CD4-positive, alpha-beta memory T cell (primary cell): ENCODE results near the gene DUSP8. TPM values are rescaled to one million over a fixed set of nuclear protein-coding genes. Genes with fewer than 3 reads are reported as not detected.

Experiments
- CTCF ChIA-PET: fragments of 350-600 bp; sonication (Branson Sonifier 250); formaldehyde crosslinking; loops from one replicate; lab custom pipeline; 2021; ENCODE audit warnings: inconsistent platforms; ENCODE audit not compliant: partially characterized antibody; lab: Charles Lee
- POLR2A ChIA-PET: fragments of 350-600 bp; sonication (Branson Sonifier 250); formaldehyde crosslinking; loops from one replicate; lab custom pipeline; 2021; ENCODE audit not compliant: partially characterized antibody; lab: Charles Lee
- DNase-seq, 5 donors: peaks; one replicate each; pipeline versions ENCODE4 v3.0.0 to v3.0.0-alpha.2; 2020 to 2022; ENCODE audit warnings: mixed read lengths in 1 of 5
- H3K27ac ChIP-seq: one replicate; pipeline ENCODE4 v1.7.0; 2013; ENCODE audit warnings: low read depth, low read length
- H3K27me3 ChIP-seq: 2 replicates; pipeline ENCODE4 v1.7.0; 2013; ENCODE audit warnings: mild to moderate bottlenecking, low read length, moderate library complexity; ENCODE audit not compliant: insufficient read depth
- H3K36me3 ChIP-seq: 2 replicates; pipeline ENCODE4 v1.7.0; 2013; ENCODE audit warnings: mild to moderate bottlenecking, low read length, moderate library complexity; ENCODE audit not compliant: insufficient read depth
- H3K4me1 ChIP-seq: 2 replicates; pipeline ENCODE4 v1.7.0; 2013; ENCODE audit warnings: mild to moderate bottlenecking, low read length, moderate library complexity; ENCODE audit not compliant: insufficient read depth
- H3K4me3 ChIP-seq, 2 donors: one replicate each; pipeline ENCODE4 v1.7.0; 2013; ENCODE audit warnings: low read length in 2 of 2, mild to moderate bottlenecking in 1 of 2
- H3K9me3 ChIP-seq, 2 donors: one replicate each; pipeline ENCODE4 v1.7.0; 2013; ENCODE audit warnings: low read length in 2 of 2, control low read depth in 1 of 2; ENCODE audit not compliant: control insufficient read depth in 1 of 2
- H3K27ac Mint-ChIP-seq, 7 donors: one replicate each; pipeline ENCODE4 v1.8.0; 2020 to 2021; ENCODE audit warnings: mixed read lengths in 7 of 7, mild to moderate bottlenecking in 6 of 7, inconsistent platforms in 3 of 7, moderate library complexity in 3 of 7
- H3K27me3 Mint-ChIP-seq, 2 donors: one replicate each; pipeline ENCODE4 v1.8.0; 2020 to 2021; ENCODE audit warnings: mixed read lengths in 2 of 2
- H3K36me3 Mint-ChIP-seq, 2 donors: one replicate each; pipeline ENCODE4 v1.8.0; 2020 to 2021; ENCODE audit warnings: mixed read lengths in 2 of 2, inconsistent platforms in 1 of 2, mild to moderate bottlenecking in 1 of 2
- H3K4me1 Mint-ChIP-seq, 4 donors: one replicate each; pipeline ENCODE4 v1.8.0; 2020 to 2021; ENCODE audit warnings: mixed read lengths in 4 of 4, mild to moderate bottlenecking in 1 of 4
- H3K4me3 Mint-ChIP-seq, 8 donors: one replicate each; pipeline ENCODE4 v1.8.0; 2020 to 2021; ENCODE audit warnings: mixed read lengths in 8 of 8, mild to moderate bottlenecking in 7 of 8, moderate library complexity in 6 of 8, inconsistent platforms in 3 of 8
- H3K9me3 Mint-ChIP-seq, 8 donors: one replicate each; pipeline ENCODE4 v1.8.0; 2020 to 2021; ENCODE audit warnings: mixed read lengths in 8 of 8, mild to moderate bottlenecking in 5 of 8, inconsistent platforms in 3 of 8, moderate library complexity in 1 of 8
- intact Hi-C: fragments of 100-400 bp; cut with micrococcal nuclease; formaldehyde crosslinking; loops from one replicate; pipeline ENCODE4 v1.15.1; 2023
- polyA plus RNA-seq, 2 donors: library from polyadenylated mRNA; unstranded; fragments of 300-500 nt; fragmentation: Illumina TruSeq; gene quantifications; one replicate each; pipeline ENCODE4 v1.2.3, GENCODE V29; 2021
- total RNA-seq, 2 experiments: library from RNA; stranded (reverse); gene quantifications; one replicate each; pipeline ENCODE4 v1.2.3, GENCODE V29; 2021

The DUSP8 gene
- total and polyA plus RNA-seq, 4 experiments from 2014 or later = 1.5 to 5.8 (median 5.8) TPM; not detected in 1

GRCh38 chr11:1506981-1507380, 65.1 kb downstream of the DUSP8 start:
- DNase-seq = no peak
- ChIA-PET CTCF (no interaction called here), POLR2A (no interaction called here)
- Histone ChIP-seq H3K27ac (no peak overlapping the region), H3K27me3 (no peaks in the 10 kb centered on the region), H3K36me3 (no peaks in the 10 kb centered on the region), H3K4me3 (no peak overlapping the region), H3K4me1 (peaks cover 13% of the 10 kb centered on the region), H3K9me3 (no peaks in the 10 kb centered on the region)
- no peaks in the 10 kb centered on the region for H3K27me3 Mint-ChIP-seq
- intact Hi-C loops = no loop called here
- H3K9me3 Mint-ChIP-seq = peaks cover 0 to 1% (median 0%) of the 10 kb centered on the region in 8 donors
- peaks cover 15 to 60% (median 33%) of the 10 kb centered on the region in 4 donors for H3K4me1 Mint-ChIP-seq
- no peak overlapping the region for H3K4me3 Mint-ChIP-seq
- H3K27ac Mint-ChIP-seq = peak overlapping the region in 2 of 7 donors; percentile 17 to 30
- H3K36me3 Mint-ChIP-seq = peaks cover 0 to 4% of the 10 kb centered on the region in 2 donors

- CTCF ChIA-PET = no interaction called here
- Mint-ChIP-seq H3K4me3 (no peak overlapping the region), H3K36me3 (peaks cover 7 to 10% of the 10 kb centered on the region in 2 donors), H3K27ac (no peak overlapping the region), H3K4me1 (peaks cover 18 to 62% (median 31%) of the 10 kb centered on the region in 4 donors), H3K9me3 (peaks cover 0 to 1% (median 0%) of the 10 kb centered on the region in 8 donors), H3K27me3 (no peaks in the 10 kb centered on the region)
- intact Hi-C loops = no loop called here
- H3K27me3 ChIP-seq = no peaks in the 10 kb centered on the region
- no peaks in the 10 kb centered on the region for H3K9me3 ChIP-seq
- DNase-seq = no peak
- H3K36me3 ChIP-seq = no peaks in the 10 kb centered on the region
- H3K4me1 ChIP-seq = peaks cover 13% of the 10 kb centered on the region
- H3K4me3 ChIP-seq = no peak overlapping the region
- POLR2A ChIA-PET = no interaction called here
- H3K27ac ChIP-seq = no peak overlapping the region
Observed at GRCh38 chr11:1505480-1505879, 66.6 kb downstream of the DUSP8 start.

GRCh38 chr11:1504581-1505290, 67.3 kb downstream of the DUSP8 start:
- no peak overlapping the region for H3K4me3 ChIP-seq
- POLR2A ChIA-PET = no interaction called here
- DNase-seq = no peak
- peaks cover 4% of the 10 kb centered on the region for H3K36me3 ChIP-seq
- intact Hi-C loops = no loop called here
- no peaks in the 10 kb centered on the region for H3K9me3 ChIP-seq
- Mint-ChIP-seq H3K36me3 (peaks cover 13 to 16% of the 10 kb centered on the region in 2 donors), H3K27me3 (no peaks in the 10 kb centered on the region), H3K4me3 (no peak overlapping the region), H3K4me1 (peaks cover 19 to 63% (median 34%) of the 10 kb centered on the region in 4 donors), H3K9me3 (peaks cover 0 to 1% (median 0%) of the 10 kb centered on the region in 8 donors), H3K27ac (peak overlapping the region in 1 of 7 donors; percentile 25)
- no peaks in the 10 kb centered on the region for H3K27me3 ChIP-seq
- no peak overlapping the region for H3K27ac ChIP-seq
- peaks cover 12% of the 10 kb centered on the region for H3K4me1 ChIP-seq
- CTCF ChIA-PET = no interaction called here

GRCh38 chr11:1504138-1504537, 67.9 kb downstream of the DUSP8 start:
- Histone ChIP-seq H3K27me3 (no peaks in the 10 kb centered on the region), H3K4me3 (no peak overlapping the region), H3K36me3 (peaks cover 5% of the 10 kb centered on the region), H3K9me3 (no peaks in the 10 kb centered on the region), H3K4me1 (peaks cover 9% of the 10 kb centered on the region), H3K27ac (no peak overlapping the region)
- ChIA-PET POLR2A (no interaction called here), CTCF (no interaction called here)
- H3K4me1 Mint-ChIP-seq = peaks cover 15 to 60% (median 31%) of the 10 kb centered on the region in 4 donors
- H3K36me3 Mint-ChIP-seq = peaks cover 15% of the 10 kb centered on the region in 2 donors
- intact Hi-C loops = no loop called here
- no peak for DNase-seq
- H3K27me3 Mint-ChIP-seq = no peaks in the 10 kb centered on the region
- peak overlapping the region in 2 of 7 donors; percentile 72 to 73 for H3K27ac Mint-ChIP-seq
- peak overlapping the region in 1 of 8 donors; percentile 43 for H3K4me3 Mint-ChIP-seq
- H3K9me3 Mint-ChIP-seq = peaks cover 0 to 1% (median 0%) of the 10 kb centered on the region in 8 donors

Other genes with a start within 250 kb of the DUSP8 start
- under 1 TPM; 0.35 to 0.47 TPM for gene BRSK2, start 182.3 kb downstream of the DUSP8 start, total RNA-seq
- gene BRSK2, start 182.3 kb downstream of the DUSP8 start, polyA plus RNA-seq = under 1 TPM; 0.18 to 0.30 TPM
- 10 to 100 TPM; 73.1 to 74.1 TPM for gene MOB2, start 85.5 kb downstream of the DUSP8 start, total RNA-seq
- gene MOB2, start 85.5 kb downstream of the DUSP8 start, polyA plus RNA-seq = 10 to 100 TPM; 48.8 to 67.0 TPM
- gene KRTAP5-1, start 13.0 kb upstream of the DUSP8 start, total RNA-seq = not detected
- under 1 TPM in 1 of 2 donors, not detected in 1; 0.29 TPM for gene KRTAP5-1, start 13.0 kb upstream of the DUSP8 start, polyA plus RNA-seq
- not detected for gene KRTAP5-2, start 26.0 kb upstream of the DUSP8 start, total RNA-seq
- gene KRTAP5-2, start 26.0 kb upstream of the DUSP8 start, polyA plus RNA-seq = not detected
- gene KRTAP5-3, start 36.2 kb upstream of the DUSP8 start, total RNA-seq = not detected
- not detected for gene KRTAP5-3, start 36.2 kb upstream of the DUSP8 start, polyA plus RNA-seq
- not detected for gene KRTAP5-4, start 49.9 kb upstream of the DUSP8 start, total RNA-seq
- gene KRTAP5-4, start 49.9 kb upstream of the DUSP8 start, polyA plus RNA-seq = not detected
- not detected for gene KRTAP5-5, start 57.5 kb upstream of the DUSP8 start, total RNA-seq
- not detected for gene KRTAP5-5, start 57.5 kb upstream of the DUSP8 start, polyA plus RNA-seq
- gene KRTAP5-6, start 124.9 kb upstream of the DUSP8 start, total RNA-seq = not detected
- not detected for gene KRTAP5-6, start 124.9 kb upstream of the DUSP8 start, polyA plus RNA-seq
- 1 to 10 TPM; 1.6 to 1.8 TPM for gene IFITM10, start 178.3 kb upstream of the DUSP8 start, total RNA-seq
- not detected for gene IFITM10, start 178.3 kb upstream of the DUSP8 start, polyA plus RNA-seq
- gene CTSD, start 191.7 kb upstream of the DUSP8 start, total RNA-seq = 100 to 1,000 TPM; 206 to 214 TPM
- 100 to 1,000 TPM; 122 to 137 TPM for gene CTSD, start 191.7 kb upstream of the DUSP8 start, polyA plus RNA-seq